Esophagus muscularis mucosa (tissue), 4 donors: ENCODE measurements around the gene UBE2D3. TPM values are rescaled to one million over a fixed set of nuclear protein-coding genes. Genes with fewer than 3 reads are reported as not detected.

Experiments
- DNase-seq: peaks from one replicate; pipeline ENCODE4 v3.0.0-alpha.2; 2017; ENCODE audit errors: extremely low spot score
- H3K27ac ChIP-seq, 4 donors: fragments of 200-600 bp; sonication (generic); replicated peaks in 1 of 4; 1 replicate in 3 of 4; 2 replicates in 1 of 4; pipeline ENCODE4 v1.5.1; 2016 to 2019; ENCODE audit warnings: mild to moderate bottlenecking in 1 of 4
- H3K27me3 ChIP-seq, 4 donors: fragments of 200-600 bp; sonication (generic); one replicate each; pipeline versions ENCODE4 v1.5.1 to v1.6.0; 2016 to 2019
- H3K36me3 ChIP-seq, 4 donors: fragments of 200-600 bp; sonication (generic); one replicate each; pipeline ENCODE4 v1.5.1; 2016 to 2019
- H3K4me1 ChIP-seq, 4 donors: fragments of 200-600 bp; sonication (generic); one replicate each; pipeline ENCODE4 v1.5.1; 2016 to 2019
- H3K4me3 ChIP-seq, 4 donors: fragments of 200-600 bp; sonication (generic); 1 replicate in 2 of 4; 2 replicates in 2 of 4; pipeline ENCODE4 v1.5.1; 2016 to 2019; ENCODE audit warnings: mild to moderate bottlenecking in 4 of 4, moderate library complexity in 1 of 4
- H3K9me3 ChIP-seq, 4 donors: fragments of 200-600 bp; sonication (generic); 1 replicate in 3 of 4; 2 replicates in 1 of 4; pipeline ENCODE4 v1.5.1; 2016 to 2019
- EP300 ChIP-seq: sonication (generic); formaldehyde crosslinking; IDR thresholded peaks from one replicate; pipeline ENCODE4 v1.6.1; 2017; ENCODE audit warnings: antibody characterized with exemption
- POLR2A ChIP-seq: fragments of 450-650 bp; IDR thresholded peaks from one replicate; pipeline ENCODE4 v1.6.1; 2017; ENCODE audit warnings: antibody characterized with exemption, moderate library complexity, mild to moderate bottlenecking, low read depth
- POLR2AphosphoS5 ChIP-seq, 2 donors: sonication (generic); formaldehyde crosslinking; IDR thresholded peaks; one replicate each; pipeline ENCODE4 v1.6.1; 2017; ENCODE audit warnings: antibody characterized with exemption in 2 of 2
- WGBS: methylation state at CpG from one replicate; pipeline ENCODE4 v1.1.5; 2018; 5-methylcytosine and 5-hydroxymethylcytosine counted together
- intact Hi-C: fragments of 100-400 bp; cut with DNase I; formaldehyde crosslinking; loops from one replicate; pipeline ENCODE4 v1.15.1; 2023
- total RNA-seq, 4 donors: library from RNA; depleted of rRNA; stranded (reverse); fragments of >200 nt; gene quantifications; one replicate each; pipeline versions ENCODE4 v1.1.0 to v1.2.1, GENCODE V29; 2016
- TF ChIP-seq, protein P1 (sequence below), 3 experiments: fragments of 200-600 bp in 2 of 3; fragments of 450-650 bp in 1 of 3; sonication (generic) in 2 of 3; IDR thresholded peaks; one replicate each; pipeline ENCODE4 v1.5.1; 2017 to 2019; ENCODE audit warnings: antibody characterized with exemption in 3 of 3, mild to moderate bottlenecking in 2 of 3, moderate library complexity in 1 of 3

Gene UBE2D3
- total RNA-seq, 4 donors from 2014 or later, result 332 to 438 (median 394) TPM

DNA sequence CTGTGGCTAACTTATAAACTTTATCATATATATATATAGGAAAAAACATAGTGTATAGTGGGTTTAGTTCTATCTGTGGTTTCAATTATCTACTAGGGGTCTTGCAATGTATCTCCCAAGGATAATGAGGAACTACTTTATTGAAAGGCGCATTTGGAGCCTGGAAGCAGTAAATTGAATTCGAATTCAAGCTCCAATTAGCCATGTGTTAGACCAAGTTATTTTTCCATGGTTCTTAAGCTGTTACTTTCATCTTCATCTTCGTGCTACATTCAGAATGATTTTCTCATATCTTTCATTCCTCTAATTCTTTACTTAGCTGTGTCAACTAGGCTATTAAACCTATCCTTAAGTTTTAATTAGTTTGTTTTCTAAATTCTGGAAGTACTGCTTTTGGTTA, 39.4 kb downstream of the UBE2D3 start:
- Histone ChIP-seq H3K9me3 (no peaks in the 10 kb centered on the region), H3K27me3 (no peaks in the 10 kb centered on the region), H3K4me1 (no peaks in the 10 kb centered on the region), H3K36me3 (peaks cover 0 to 15% (median 7%) of the 10 kb centered on the region in 4 donors), H3K4me3 (no peak overlapping the region), H3K27ac (no peak overlapping the region)
- TF ChIP-seq POLR2AphosphoS5 (IDR thresholded peaks at IDR 0.05), result no peak
- TF ChIP-seq EP300, result no peak
- TF ChIP-seq POLR2A, result no peak
- TF ChIP-seq, protein P1, sequence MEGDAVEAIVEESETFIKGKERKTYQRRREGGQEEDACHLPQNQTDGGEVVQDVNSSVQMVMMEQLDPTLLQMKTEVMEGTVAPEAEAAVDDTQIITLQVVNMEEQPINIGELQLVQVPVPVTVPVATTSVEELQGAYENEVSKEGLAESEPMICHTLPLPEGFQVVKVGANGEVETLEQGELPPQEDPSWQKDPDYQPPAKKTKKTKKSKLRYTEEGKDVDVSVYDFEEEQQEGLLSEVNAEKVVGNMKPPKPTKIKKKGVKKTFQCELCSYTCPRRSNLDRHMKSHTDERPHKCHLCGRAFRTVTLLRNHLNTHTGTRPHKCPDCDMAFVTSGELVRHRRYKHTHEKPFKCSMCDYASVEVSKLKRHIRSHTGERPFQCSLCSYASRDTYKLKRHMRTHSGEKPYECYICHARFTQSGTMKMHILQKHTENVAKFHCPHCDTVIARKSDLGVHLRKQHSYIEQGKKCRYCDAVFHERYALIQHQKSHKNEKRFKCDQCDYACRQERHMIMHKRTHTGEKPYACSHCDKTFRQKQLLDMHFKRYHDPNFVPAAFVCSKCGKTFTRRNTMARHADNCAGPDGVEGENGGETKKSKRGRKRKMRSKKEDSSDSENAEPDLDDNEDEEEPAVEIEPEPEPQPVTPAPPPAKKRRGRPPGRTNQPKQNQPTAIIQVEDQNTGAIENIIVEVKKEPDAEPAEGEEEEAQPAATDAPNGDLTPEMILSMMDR (IDR thresholded peaks at IDR 0.05), result no peak
- WGBS, result 94% methylated on average over 3 of the region's 3 CpGs
- intact Hi-C loops, result no loop called here
- DNase-seq, result no peak

GRCh38 chr4:102787096-102787881, 40.1 kb downstream of the UBE2D3 start:
- H3K4me3 ChIP-seq, result no peak overlapping the region
- no peak for DNase-seq
- intact Hi-C loops, result no loop called here
- no peak for TF ChIP-seq POLR2A
- no peak for TF ChIP-seq EP300
- TF ChIP-seq, protein P1 (IDR thresholded peaks at IDR 0.05), result no peak
- no peak for TF ChIP-seq POLR2AphosphoS5 (IDR thresholded peaks at IDR 0.05)
- H3K36me3 ChIP-seq, result peaks cover 0 to 8% (median 5%) of the 10 kb centered on the region in 4 donors
- no peaks in the 10 kb centered on the region for H3K27me3 ChIP-seq
- no peaks in the 10 kb centered on the region for H3K9me3 ChIP-seq
- no peaks in the 10 kb centered on the region for H3K4me1 ChIP-seq
- WGBS, result 92% methylated on average over 7 of the region's 7 CpGs
- H3K27ac ChIP-seq, result no peak overlapping the region

- intact Hi-C loops, result no loop called here
- 56% methylated on average over 1 of the region's 1 CpG for WGBS
- Histone ChIP-seq H3K36me3 (peaks cover 0 to 3% (median 2%) of the 10 kb centered on the region in 4 donors), H3K4me3 (no peak overlapping the region), H3K4me1 (no peaks in the 10 kb centered on the region), H3K27me3 (no peaks in the 10 kb centered on the region), H3K27ac (no peak overlapping the region), H3K9me3 (no peaks in the 10 kb centered on the region)
- DNase-seq, result no peak
- TF ChIP-seq, protein P1 (IDR thresholded peaks at IDR 0.05), result no peak
- TF ChIP-seq EP300 (no peak), POLR2A (no peak), POLR2AphosphoS5 (IDR thresholded peaks at IDR 0.05) (no peak)
Measured at GRCh38 chr4:102786279-102786678, 41.1 kb downstream of the UBE2D3 start.

DNA sequence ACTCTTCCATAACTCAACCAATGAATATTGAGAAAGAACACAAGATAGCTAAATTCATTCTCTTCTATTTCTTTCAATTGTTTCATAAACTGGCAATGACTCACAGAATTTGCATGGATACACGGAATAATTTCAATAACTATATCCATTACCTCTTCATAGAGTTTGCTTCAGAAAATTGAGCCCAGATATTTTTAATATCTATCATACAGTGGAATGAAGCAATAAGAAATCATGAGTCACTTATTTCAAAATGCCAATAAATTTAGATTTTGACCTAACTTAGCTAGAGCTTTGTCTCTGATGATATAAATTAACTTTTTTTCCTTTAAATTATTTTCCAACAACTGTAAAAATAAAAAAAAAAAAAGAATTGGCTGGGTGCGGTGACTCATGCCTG, 44.3 kb downstream of the UBE2D3 start:
- Histone ChIP-seq H3K4me1 (no peaks in the 10 kb centered on the region), H3K9me3 (no peaks in the 10 kb centered on the region), H3K27me3 (no peaks in the 10 kb centered on the region), H3K27ac (no peak overlapping the region), H3K4me3 (no peak overlapping the region), H3K36me3 (no peaks in the 10 kb centered on the region)
- intact Hi-C loops, result no loop called here
- DNase-seq, result no peak
- TF ChIP-seq POLR2AphosphoS5 (IDR thresholded peaks at IDR 0.05) (no peak), EP300 (no peak), POLR2A (no peak)
- TF ChIP-seq, protein P1 (IDR thresholded peaks at IDR 0.05), result no peak
- WGBS, result 88% methylated on average over 2 of the region's 2 CpGs

- no peak overlapping the region for H3K27ac ChIP-seq
- H3K4me1 ChIP-seq, result no peaks in the 10 kb centered on the region
- DNase-seq, result no peak
- TF ChIP-seq POLR2AphosphoS5 (IDR thresholded peaks at IDR 0.05), result no peak
- no peak for TF ChIP-seq POLR2A
- no peak for TF ChIP-seq EP300
- TF ChIP-seq, protein P1 (IDR thresholded peaks at IDR 0.05), result no peak
- intact Hi-C loops, result no loop called here
- no peaks in the 10 kb centered on the region for H3K27me3 ChIP-seq
- WGBS, result 100% methylated on average over 1 of the region's 1 CpG
- no peak overlapping the region for H3K4me3 ChIP-seq
- no peaks in the 10 kb centered on the region for H3K9me3 ChIP-seq
- H3K36me3 ChIP-seq, result no peaks in the 10 kb centered on the region
Measured at GRCh38 chr4:102781570-102781969, 45.8 kb downstream of the UBE2D3 start.
